ENCODE measurements around the gene RBM17.

- TF ChIP-seq CTCF (IDR thresholded peaks at IDR 0.05; ENCODE audit: low read depth, low read length, missing input control), result no peak
- TF ChIP-seq JUND (IDR thresholded peaks at IDR 0.05), result no peak
- no peak for TF ChIP-seq TAF1 (conservative IDR thresholded peaks at IDR 0.05)
- TF ChIP-seq SP1 (IDR thresholded peaks at IDR 0.05), result no peak
- no peak for TF ChIP-seq YY1 (IDR thresholded peaks at IDR 0.05)
- no peak for TF ChIP-seq MAX (IDR thresholded peaks at IDR 0.05)
- TF ChIP-seq, protein P1, sequence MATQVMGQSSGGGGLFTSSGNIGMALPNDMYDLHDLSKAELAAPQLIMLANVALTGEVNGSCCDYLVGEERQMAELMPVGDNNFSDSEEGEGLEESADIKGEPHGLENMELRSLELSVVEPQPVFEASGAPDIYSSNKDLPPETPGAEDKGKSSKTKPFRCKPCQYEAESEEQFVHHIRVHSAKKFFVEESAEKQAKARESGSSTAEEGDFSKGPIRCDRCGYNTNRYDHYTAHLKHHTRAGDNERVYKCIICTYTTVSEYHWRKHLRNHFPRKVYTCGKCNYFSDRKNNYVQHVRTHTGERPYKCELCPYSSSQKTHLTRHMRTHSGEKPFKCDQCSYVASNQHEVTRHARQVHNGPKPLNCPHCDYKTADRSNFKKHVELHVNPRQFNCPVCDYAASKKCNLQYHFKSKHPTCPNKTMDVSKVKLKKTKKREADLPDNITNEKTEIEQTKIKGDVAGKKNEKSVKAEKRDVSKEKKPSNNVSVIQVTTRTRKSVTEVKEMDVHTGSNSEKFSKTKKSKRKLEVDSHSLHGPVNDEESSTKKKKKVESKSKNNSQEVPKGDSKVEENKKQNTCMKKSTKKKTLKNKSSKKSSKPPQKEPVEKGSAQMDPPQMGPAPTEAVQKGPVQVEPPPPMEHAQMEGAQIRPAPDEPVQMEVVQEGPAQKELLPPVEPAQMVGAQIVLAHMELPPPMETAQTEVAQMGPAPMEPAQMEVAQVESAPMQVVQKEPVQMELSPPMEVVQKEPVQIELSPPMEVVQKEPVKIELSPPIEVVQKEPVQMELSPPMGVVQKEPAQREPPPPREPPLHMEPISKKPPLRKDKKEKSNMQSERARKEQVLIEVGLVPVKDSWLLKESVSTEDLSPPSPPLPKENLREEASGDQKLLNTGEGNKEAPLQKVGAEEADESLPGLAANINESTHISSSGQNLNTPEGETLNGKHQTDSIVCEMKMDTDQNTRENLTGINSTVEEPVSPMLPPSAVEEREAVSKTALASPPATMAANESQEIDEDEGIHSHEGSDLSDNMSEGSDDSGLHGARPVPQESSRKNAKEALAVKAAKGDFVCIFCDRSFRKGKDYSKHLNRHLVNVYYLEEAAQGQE (IDR thresholded peaks at IDR 0.05), result no peak
Measured at GRCh38 chr10:6065835-6066234, 23.0 kb upstream of the RBM17 start.
